HCT116 (cell line): ENCODE results near the gene MAVS. TPM values are rescaled to one million over a fixed set of nuclear protein-coding genes. Genes with fewer than 3 reads are reported as not detected.

Source experiments
- ATAC-seq: fragments of 200-7000 bp; cut with Tn5 transposase; 2 replicates; pipeline ENCODE4 v1.9.1; 2020; ENCODE audit warnings: mild to moderate bottlenecking, moderate library complexity
- BruUV-seq: library from RNA; stranded (reverse); fragments of 400-500 nt; replicated peaks from 2 replicates; lab custom pipeline; 2021; lab: Mats Ljungman, UMichigan
- CTCF ChIA-PET: fragments of 300-600 bp; sonication (Branson Sonifier 250); formaldehyde crosslinking; loops from one replicate; lab custom pipeline; 2021; ENCODE audit warnings: antibody characterized with exemption; lab: Charles Lee
- POLR2A ChIA-PET: fragments of 300-600, 350-600 bp; sonication (Branson Sonifier 250); formaldehyde crosslinking; loops from one replicate; lab custom pipeline; 2021; ENCODE audit warnings: antibody characterized with exemption; lab: Charles Lee
- RAD21 ChIA-PET, 2 experiments: fragments of 300-600 bp; sonication (Branson Sonifier 250); formaldehyde crosslinking; loops; one replicate each; lab custom pipeline; 2023; ENCODE audit warnings: low total read pairs in 2 of 2; ENCODE audit not compliant: uncharacterized antibody in 2 of 2, unreplicated experiment in 2 of 2, low non-redundant PET in 1 of 2; lab: Charles Lee
- DNase-seq: peaks from one replicate; pipeline ENCODE4 v3.0.0-alpha.2; 2010; ENCODE audit warnings: low read depth, low spot score
- H2AFZ ChIP-seq: fragments of 200-600 bp; shearing (Covaris generic), sonication (generic); 2 replicates; pipeline ENCODE4 v1.6.1; 2017; ENCODE audit warnings: low read depth, mixed run types, mixed read lengths, antibody characterized with exemption, low read length; ENCODE audit not compliant: poor library complexity, severe bottlenecking
- H3K27ac ChIP-seq: 2 replicates; pipeline ENCODE4 v1.5.1; 2012; ENCODE audit warnings: low read depth, low read length
- H3K27me3 ChIP-seq: fragments of 200-600 bp; sonication (generic); 2 replicates; pipeline ENCODE4 v1.6.1; 2016; ENCODE audit warnings: mixed run types, low read length, mixed read lengths; ENCODE audit not compliant: insufficient read depth
- H3K36me3 ChIP-seq, 2 experiments: fragments of 200-500 bp in 1 of 2; fragments of 200-600 bp in 1 of 2; sonication (Bioruptor generic) in 1 of 2; sonication (generic) in 1 of 2; 2 replicates each; pipeline versions ENCODE4 v1.5.1 to v1.6.1; 2014 to 2016; ENCODE audit warnings: low read length in 2 of 2, inconsistent platforms in 1 of 2, mixed read lengths in 1 of 2, mixed run types in 1 of 2; ENCODE audit not compliant: insufficient read depth in 2 of 2, control insufficient read depth in 1 of 2
- H3K4me1 ChIP-seq, 2 experiments: fragments of 200-600 bp in 1 of 2; sonication (generic) in 1 of 2; 2 replicates each; pipeline versions ENCODE4 v1.5.1 to v1.6.1; 2012 to 2017; ENCODE audit warnings: low read length in 2 of 2, inconsistent platforms in 1 of 2, mild to moderate bottlenecking in 1 of 2, mixed read lengths in 1 of 2, mixed run types in 1 of 2, moderate library complexity in 1 of 2; ENCODE audit not compliant: insufficient read depth in 2 of 2, control insufficient read depth in 1 of 2
- H3K4me2 ChIP-seq: fragments of 200-600 bp; sonication (generic); 2 replicates; pipeline ENCODE4 v1.6.1; 2017; ENCODE audit warnings: mixed run types, low read length, mixed read lengths
- H3K4me3 ChIP-seq, 2 experiments: fragments of 200-600 bp in 1 of 2; sonication (generic) in 1 of 2; replicated peaks in 1 of 2; 2 replicates each; pipeline ENCODE4 v1.5.1; 2011 to 2016; ENCODE audit warnings: low read length in 2 of 2, control low read depth in 1 of 2, low read depth in 1 of 2, mild to moderate bottlenecking in 1 of 2, mixed read lengths in 1 of 2, mixed run types in 1 of 2
- H3K79me2 ChIP-seq: fragments of 200-600 bp; sonication (generic); 2 replicates; pipeline ENCODE4 v1.6.1; 2017; ENCODE audit warnings: mild to moderate bottlenecking, mixed run types, low read length, moderate library complexity, mixed read lengths; ENCODE audit not compliant: insufficient read depth
- H3K9ac ChIP-seq: fragments of 200-600 bp; sonication (generic); 2 replicates; pipeline ENCODE4 v1.6.1; 2016; ENCODE audit warnings: low read length, mixed read lengths
- H3K9me2 ChIP-seq: fragments of 200-600 bp; sonication (generic), shearing (Covaris generic); 2 replicates; pipeline ENCODE4 v1.6.1; 2017; ENCODE audit warnings: mixed run types, mild to moderate bottlenecking, moderate library complexity; ENCODE audit not compliant: insufficient read depth
- H3K9me3 ChIP-seq, 2 experiments: fragments of 200-500 bp in 1 of 2; fragments of 200-600 bp in 1 of 2; sonication (Bioruptor generic) in 1 of 2; sonication (generic) in 1 of 2; 2 replicates each; pipeline ENCODE4 v1.6.1; 2014 to 2017; ENCODE audit warnings: low read length in 2 of 2, mixed read lengths in 2 of 2, inconsistent platforms in 1 of 2, low read depth in 1 of 2, mild to moderate bottlenecking in 1 of 2, mixed run types in 1 of 2, moderate library complexity in 1 of 2; ENCODE audit not compliant: control insufficient read depth in 1 of 2, insufficient read depth in 1 of 2
- H4K20me1 ChIP-seq: fragments of 200-600 bp; sonication (generic), shearing (Covaris generic); 2 replicates; pipeline ENCODE4 v1.6.1; 2017; ENCODE audit warnings: mixed run types, mild to moderate bottlenecking, moderate library complexity; ENCODE audit not compliant: insufficient read depth
- CEBPB ChIP-seq: IDR thresholded peaks from 2 replicates; pipeline ENCODE4 v1.6.1; 2012; ENCODE audit warnings: low read depth
- EZH2phosphoT487 ChIP-seq: fragments of 200-600 bp; IDR thresholded peaks from 2 replicates; pipeline ENCODE4 v1.6.1; 2018; ENCODE audit warnings: antibody characterized with exemption, borderline replicate concordance
- FOSL1 ChIP-seq: IDR thresholded peaks from 2 replicates; pipeline ENCODE4 v1.6.1; 2012; ENCODE audit warnings: low read depth
- MAX ChIP-seq: IDR thresholded peaks from 2 replicates; pipeline ENCODE4 v1.6.1; 2012
- POLR2A ChIP-seq: IDR thresholded peaks from 2 replicates; pipeline ENCODE4 v1.7.0; 2011; ENCODE audit warnings: borderline replicate concordance; ENCODE audit not compliant: insufficient read depth, insufficient read length; ENCODE audit errors: extremely low read depth
- POLR2AphosphoS5 ChIP-seq: IDR thresholded peaks from 2 replicates; pipeline ENCODE4 v1.6.1; 2011; ENCODE audit warnings: mild to moderate bottlenecking, low read depth, low read length, moderate library complexity
- TCF7L2 ChIP-seq: IDR thresholded peaks from 2 replicates; pipeline ENCODE4 v1.7.0; 2011; ENCODE audit warnings: borderline replicate concordance, inconsistent platforms; ENCODE audit not compliant: insufficient read depth, insufficient read length; ENCODE audit errors: extremely low read depth
- ZFX ChIP-seq: fragments of 450-650 bp; IDR thresholded peaks from 2 replicates; pipeline ENCODE4 v1.6.1; 2017
- intact Hi-C: fragments of 100-400 bp; cut with micrococcal nuclease; formaldehyde crosslinking; loops from 2 replicates; pipeline ENCODE4 v1.10.0; 2022
- total RNA-seq: library from RNA; stranded (reverse); gene quantifications from one replicate; pipeline ENCODE4 v1.2.1, GENCODE V29; 2021; ENCODE audit not compliant: unreplicated experiment

Gene MAVS
- total RNA-seq, 1 experiment from 2014 or later: 60.1 TPM

DNA sequence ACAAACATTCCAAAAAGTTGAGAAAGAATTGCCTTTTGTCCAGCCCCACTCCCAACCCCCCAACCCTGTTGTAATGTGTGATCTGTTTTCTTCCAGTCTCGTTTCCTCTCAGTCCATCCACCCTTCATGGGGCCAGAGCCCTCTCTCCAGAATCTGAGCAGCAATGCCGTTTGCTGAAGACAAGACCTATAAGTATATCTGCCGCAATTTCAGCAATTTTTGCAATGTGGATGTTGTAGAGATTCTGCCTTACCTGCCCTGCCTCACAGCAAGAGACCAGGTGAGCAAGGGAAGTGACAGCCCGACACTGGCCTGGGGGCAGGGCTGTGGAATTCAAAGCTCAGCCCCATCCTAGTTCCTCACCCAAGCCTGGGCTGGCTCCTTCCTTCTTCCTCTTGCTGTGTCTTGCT is 7.8 kb downstream of the MAVS start:
- H3K4me1 ChIP-seq: peaks cover 0 to 14% of the 10 kb centered on the region in 2 experiments; a peak in 2 of 4 replicates
- H3K79me2 ChIP-seq: peaks cover 57% of the 10 kb centered on the region
- no peak for TF ChIP-seq ZFX
- TF ChIP-seq POLR2AphosphoS5: no peak
- TF ChIP-seq POLR2A: no peak
- POLR2A ChIA-PET: interaction anchor here (0.7 to 1.0 kb wide), 2 partner anchors 9 to 1011 kb away, joined by 3 to 6 read pairs; no protein-coding TSS in a partner anchor
- no peak overlapping the region for H3K9ac ChIP-seq
- TSS peak; percentile 18 for BruUV-seq
- intact Hi-C loops: no loop called here
- H3K9me2 ChIP-seq: no peaks in the 10 kb centered on the region
- no peaks in the 10 kb centered on the region for H3K9me3 ChIP-seq
- DNase-seq (no peak), ATAC-seq (peak; percentile 40; the same call in 1 of the 2 replicates)
- no peak overlapping the region for H2AFZ ChIP-seq
- CTCF ChIA-PET: interaction anchor here (0.6 to 4.1 kb wide), 19 partner anchors 8 to 231 kb away, joined by 3 to 43 read pairs (median 4); partner anchors contain the start of genes AP5S1, CDC25B, CENPB and MAVS
- RAD21 ChIA-PET: interaction anchor here (0.8 to 1.7 kb wide), 5 partner anchors 10 to 102 kb away, joined by 3 to 8 read pairs (median 4); partner anchors contain the start of gene SPEF1 (in 1 of the 2)
- peaks cover 4% of the 10 kb centered on the region; the same call in 1 of the 2 replicates for H4K20me1 ChIP-seq
- no peaks in the 10 kb centered on the region for H3K27me3 ChIP-seq
- peaks cover 25 to 26% of the 10 kb centered on the region in 2 experiments for H3K36me3 ChIP-seq
- no peak overlapping the region for H3K4me3 ChIP-seq
- H3K27ac ChIP-seq: no peak overlapping the region
- no peak overlapping the region for H3K4me2 ChIP-seq

GRCh38 chr20:3857405-3857804 is 10.8 kb downstream of the MAVS start:
- ChIA-PET CTCF (interaction anchor here (4.1 kb wide), 1 partner anchor 44 kb away, joined by 43 read pairs; no protein-coding TSS in a partner anchor), RAD21 (no interaction called here), POLR2A (no interaction called here)
- H3K27ac ChIP-seq: no peak overlapping the region
- no peak overlapping the region for H2AFZ ChIP-seq
- no peak overlapping the region for H3K9ac ChIP-seq
- H3K79me2 ChIP-seq: peaks cover 60% of the 10 kb centered on the region
- peaks cover 0 to 14% of the 10 kb centered on the region in 2 experiments; a peak in 2 of 4 replicates for H3K4me1 ChIP-seq
- peaks cover 4% of the 10 kb centered on the region; the same call in 1 of the 2 replicates for H4K20me1 ChIP-seq
- peaks cover 35 to 42% of the 10 kb centered on the region in 2 experiments for H3K36me3 ChIP-seq
- intact Hi-C loops: no loop called here
- H3K4me2 ChIP-seq: no peak overlapping the region
- BruUV-seq: no TSS peak
- no peaks in the 10 kb centered on the region for H3K9me2 ChIP-seq
- ATAC-seq (no peak), DNase-seq (no peak)
- H3K9me3 ChIP-seq: peaks cover 0 to 6% of the 10 kb centered on the region in 2 experiments; a peak in 1 of 4 replicates
- TF ChIP-seq EZH2phosphoT487: no peak
- TF ChIP-seq TCF7L2: no peak
- no peak for TF ChIP-seq FOSL1
- TF ChIP-seq MAX: no peak
- no peak for TF ChIP-seq CEBPB
- H3K27me3 ChIP-seq: no peaks in the 10 kb centered on the region
- H3K4me3 ChIP-seq: no peak overlapping the region
